GM18951 (cell line): Measurements from ENCODE around the gene TMEM181.

Experiments
- POLR2A ChIP-seq: IDR thresholded peaks from 4 replicates; pipeline ENCODE4 v1.6.1; 2011; ENCODE audit warnings: mild to moderate bottlenecking; ENCODE audit not compliant: insufficient read length, insufficient read depth; ENCODE audit errors: extremely low read depth
- in situ Hi-C: fragments of 300-500 bp; cut with MboI; formaldehyde crosslinking; loops from one replicate; pipeline ENCODE4 v1.12.0; 2022; ENCODE audit warnings: low sequenced_read_pairs, mixed read lengths, inconsistent platforms; ENCODE audit not compliant: unreplicated experiment

Gene TMEM181

DNA sequence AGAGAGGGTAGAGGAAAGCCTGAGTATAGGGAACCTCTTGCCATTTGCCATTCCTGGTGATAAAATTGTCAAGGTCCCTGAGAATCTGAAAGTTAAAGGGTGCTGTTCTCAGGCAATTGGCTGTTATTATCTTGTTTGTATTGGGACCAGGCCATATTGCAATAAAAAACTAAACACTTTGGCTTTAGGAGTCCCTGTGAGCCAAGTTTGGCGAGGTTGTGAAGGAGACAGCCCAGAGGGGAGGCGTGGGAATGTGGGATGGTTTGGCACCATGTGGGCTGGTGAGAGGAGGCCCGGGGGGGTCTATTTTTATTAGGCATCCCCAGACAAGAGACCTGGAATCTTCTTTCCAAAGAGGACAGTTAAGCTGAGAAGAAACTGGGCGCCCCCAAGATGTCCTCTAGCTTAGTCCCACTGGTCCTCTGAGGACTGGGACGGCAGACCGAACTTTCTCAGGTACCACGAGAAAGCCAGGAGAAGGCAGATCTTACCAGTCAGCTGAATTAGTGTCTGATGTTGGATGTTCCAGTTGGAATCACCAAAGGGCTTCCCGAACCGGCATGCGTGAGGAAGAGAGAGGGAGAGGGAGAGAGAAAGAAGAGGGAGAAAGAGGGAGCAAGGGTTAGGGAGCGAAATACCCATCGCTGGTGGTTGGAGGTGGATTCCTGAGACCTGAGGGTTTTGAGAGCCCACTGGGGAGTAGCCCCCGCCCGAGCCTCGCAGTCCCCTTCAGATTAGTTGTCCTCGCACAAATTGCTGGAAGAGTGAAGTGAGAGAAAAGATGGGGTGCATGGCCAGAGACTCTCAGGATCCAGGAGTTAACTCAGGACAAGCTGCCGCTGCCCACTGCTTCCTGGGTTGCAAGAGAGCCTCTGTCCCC, 60.3 kb downstream of the TMEM181 start:
- TF ChIP-seq POLR2A, result no peak
- in situ Hi-C loops, result no loop called here

DNA sequence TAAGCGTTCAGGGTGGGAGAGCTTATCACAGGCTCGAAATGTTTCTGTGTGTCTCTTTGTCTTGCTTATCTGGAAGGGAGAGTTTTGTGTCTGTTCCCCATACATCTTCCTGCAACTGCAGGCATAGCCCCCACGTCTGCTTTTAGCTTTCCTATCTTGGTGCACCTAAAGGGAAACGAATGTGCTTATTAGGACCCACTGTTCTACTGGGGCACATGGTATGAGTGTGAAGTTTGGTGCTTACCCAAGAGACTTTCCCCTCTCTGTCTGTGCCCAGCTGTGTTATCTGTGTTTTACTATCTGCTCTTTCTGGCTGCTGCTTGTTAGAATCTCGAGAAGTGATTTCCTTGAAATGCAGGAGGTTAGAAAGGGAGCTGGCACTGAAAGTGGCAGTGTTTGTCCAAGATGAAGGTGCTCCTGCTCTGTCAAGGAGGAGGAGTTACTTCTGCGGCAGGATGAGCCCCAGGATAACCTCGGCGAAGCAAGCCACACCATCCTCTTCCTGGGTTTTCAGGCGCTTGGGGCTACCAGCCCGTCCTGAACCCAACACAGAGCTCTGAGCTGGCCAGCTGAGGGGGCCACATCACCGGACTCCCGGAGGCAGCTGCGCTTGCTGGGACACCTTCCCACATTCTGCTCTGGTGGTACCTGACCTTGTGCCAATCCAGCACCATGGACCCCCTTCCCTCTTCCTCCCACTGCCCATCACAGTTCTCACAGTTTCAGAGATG, 61.2 kb downstream of the TMEM181 start:
- in situ Hi-C loops, result no loop called here
- TF ChIP-seq POLR2A, result no peak

DNA sequence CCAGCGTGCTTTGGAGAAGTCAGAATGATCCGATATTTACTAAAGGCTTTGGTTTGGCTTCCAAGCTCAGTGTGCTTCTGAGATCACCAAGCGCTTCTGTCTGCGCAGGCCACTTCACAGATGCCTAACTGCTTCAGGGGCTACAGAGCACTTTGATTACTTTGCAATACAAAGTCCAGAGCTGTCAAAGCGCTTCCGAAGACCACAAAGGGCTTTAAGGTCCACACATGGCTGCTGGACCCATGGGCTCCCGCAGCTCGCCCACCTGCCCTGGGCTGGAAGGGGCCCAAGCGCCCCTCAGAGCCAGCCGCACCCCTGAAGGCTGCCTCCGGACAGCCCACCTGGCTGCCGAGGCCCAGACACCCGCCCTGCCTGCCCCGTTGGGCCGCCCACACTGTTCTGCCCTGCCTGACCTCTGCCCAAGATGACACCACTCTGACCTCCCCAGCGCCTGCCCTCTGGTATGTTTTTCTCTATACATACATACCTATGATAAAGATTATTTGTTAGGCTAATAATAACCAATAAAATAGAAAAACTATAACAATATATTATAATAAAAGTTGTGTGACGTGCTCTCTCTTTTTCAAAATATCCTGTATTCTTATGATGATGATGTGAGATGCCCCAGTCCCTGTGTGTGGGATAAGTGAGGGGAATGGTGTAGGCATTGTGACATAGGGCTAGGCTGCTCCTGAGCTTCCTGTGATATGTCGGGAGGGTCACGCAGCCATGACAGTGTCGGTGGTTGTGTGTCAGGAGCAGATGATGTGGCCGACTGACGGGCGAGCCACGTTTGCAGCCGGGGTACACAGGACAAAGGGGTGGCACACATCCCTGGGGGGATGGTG, 62.0 kb downstream of the TMEM181 start:
- no peak for TF ChIP-seq POLR2A
- in situ Hi-C loops, result no loop called here

DNA sequence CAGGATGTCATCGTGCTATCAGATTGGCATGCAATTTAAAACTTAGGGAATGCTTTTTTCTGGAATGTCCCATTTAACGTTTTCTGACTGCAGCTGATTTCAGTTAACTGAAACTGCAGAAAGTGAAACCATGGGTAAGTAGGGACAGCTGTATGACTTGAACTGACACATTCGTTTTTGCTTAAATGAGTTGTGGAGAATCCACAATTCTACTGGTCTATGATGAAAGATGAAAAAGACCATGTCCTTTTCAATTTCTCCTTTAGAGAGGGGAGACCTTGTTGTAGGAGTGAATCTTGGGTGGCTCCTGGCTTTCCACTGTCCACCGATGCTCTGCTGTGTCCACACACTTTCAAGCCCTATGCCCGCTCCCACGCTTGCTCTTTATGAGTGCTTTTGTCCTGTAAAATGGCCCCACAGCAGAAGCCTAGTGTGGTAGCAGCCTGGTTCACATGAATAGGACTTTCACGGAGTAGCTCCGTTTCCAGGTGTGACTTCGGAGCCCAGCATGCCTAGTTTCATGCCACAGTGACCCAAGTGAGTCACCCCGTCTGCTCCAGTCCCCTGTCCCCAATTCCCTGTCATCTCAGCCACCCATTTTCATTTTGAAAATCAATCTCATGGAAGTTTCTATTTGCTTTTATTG, 62.8 kb downstream of the TMEM181 start:
- TF ChIP-seq POLR2A, result no peak
- in situ Hi-C loops, result no loop called here

DNA sequence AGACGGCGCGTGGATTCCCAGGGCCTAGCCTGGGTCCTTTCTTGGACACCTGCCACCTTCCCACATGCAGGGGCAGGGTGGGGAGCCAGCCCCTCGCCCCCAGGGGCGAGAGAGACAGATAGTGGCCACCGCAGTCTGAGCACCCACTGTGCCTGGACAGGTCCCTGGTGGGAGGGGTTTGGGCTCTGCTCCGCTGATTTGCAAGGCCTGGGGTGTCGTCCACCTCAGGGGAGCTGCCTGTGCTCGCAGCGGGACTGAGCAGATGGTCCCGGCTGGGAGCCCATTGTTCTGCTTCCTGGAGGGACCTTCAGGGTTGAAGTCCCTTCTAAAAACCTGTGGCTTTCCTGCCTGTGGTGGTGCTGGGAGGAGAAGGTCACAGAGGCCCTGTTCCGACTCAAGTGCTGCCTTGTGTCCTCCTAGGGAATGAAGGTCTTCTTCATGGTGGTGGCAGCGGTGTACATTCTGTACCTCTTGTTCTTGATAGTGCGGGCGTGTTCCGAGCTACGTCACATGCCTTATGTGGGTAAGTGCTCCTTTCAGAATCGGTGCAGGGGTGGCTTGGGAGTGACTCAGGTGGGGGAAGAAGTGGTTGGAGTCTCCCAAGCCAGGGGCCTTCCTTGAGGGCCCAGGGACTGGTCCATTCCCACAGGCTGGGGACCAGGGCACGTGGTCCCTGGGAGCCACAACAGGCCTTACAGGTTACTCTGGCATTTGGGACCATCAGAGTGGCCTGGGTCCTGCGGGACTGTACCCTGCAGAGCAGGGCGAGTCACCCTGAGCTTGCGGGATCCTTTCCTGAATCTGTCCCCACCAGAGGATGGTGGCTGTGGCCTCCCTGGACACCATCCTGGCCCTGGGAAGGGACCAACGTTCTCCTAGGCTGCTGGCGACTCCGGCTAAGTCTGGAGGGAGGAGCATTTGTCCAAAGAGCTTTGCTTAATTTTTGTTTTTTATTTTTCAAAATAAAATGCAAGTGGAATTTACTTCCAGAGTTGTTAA, 65.1 kb downstream of the TMEM181 start:
- no peak for TF ChIP-seq POLR2A
- in situ Hi-C loops, result no loop called here

DNA sequence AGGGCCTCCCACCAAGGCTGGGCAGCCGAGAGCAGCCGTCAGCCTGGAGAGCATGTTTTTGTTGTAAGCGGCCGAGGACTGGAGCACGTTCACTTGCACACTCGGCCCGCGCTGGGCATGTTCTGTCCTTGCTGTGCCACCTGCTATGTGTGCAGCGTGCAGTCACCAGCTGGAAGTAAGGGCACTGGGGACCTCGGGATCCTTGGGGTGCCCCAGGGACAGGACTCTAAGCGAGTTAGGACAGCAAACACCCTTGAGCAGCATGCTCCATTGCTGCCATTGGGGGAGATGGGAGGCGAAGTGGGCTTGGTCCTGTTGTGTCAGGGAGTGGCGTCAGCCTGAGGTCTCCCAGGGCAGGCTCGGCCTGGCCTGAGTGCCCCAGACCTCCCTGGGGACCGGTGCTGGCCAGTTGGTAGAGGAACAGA, 66.0 kb downstream of the TMEM181 start:
- in situ Hi-C loops, result no loop called here
- TF ChIP-seq POLR2A, result no peak

DNA sequence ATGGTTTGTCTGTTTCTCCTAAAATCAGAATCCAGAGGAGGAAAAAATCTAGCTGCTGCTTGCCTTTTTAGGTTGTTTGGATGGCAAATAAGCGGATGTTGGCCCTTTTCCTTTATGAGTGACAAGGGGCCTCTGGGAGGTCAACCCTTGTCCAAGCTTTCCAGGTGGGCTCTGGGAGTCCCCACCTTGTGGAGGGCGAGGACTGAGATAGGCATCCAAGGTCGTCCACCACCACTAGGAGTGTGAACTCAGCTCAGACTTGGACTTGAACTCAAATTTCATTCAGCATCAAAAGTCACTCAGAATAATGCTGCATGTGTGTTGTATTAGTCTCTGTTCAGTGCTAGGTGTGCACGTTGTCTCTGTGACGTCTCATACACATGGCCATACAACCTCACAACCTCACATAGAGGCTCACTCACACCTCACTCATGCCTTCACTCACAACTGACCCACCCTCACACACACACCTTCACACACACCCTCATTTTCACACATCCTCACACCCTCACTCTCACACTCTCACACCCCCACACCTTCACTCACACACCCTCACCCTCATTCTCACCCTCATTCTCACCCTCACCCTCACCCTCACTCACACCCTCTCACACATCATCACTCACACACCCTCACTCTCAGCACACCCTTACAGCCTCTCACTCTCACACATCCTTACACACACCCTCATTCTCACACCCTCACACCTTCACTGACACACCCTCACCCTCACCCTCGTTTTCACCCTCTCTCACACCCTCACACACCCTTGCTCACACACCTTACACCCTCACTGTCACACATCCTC, 66.7 kb downstream of the TMEM181 start:
- in situ Hi-C loops, result no loop called here

DNA sequence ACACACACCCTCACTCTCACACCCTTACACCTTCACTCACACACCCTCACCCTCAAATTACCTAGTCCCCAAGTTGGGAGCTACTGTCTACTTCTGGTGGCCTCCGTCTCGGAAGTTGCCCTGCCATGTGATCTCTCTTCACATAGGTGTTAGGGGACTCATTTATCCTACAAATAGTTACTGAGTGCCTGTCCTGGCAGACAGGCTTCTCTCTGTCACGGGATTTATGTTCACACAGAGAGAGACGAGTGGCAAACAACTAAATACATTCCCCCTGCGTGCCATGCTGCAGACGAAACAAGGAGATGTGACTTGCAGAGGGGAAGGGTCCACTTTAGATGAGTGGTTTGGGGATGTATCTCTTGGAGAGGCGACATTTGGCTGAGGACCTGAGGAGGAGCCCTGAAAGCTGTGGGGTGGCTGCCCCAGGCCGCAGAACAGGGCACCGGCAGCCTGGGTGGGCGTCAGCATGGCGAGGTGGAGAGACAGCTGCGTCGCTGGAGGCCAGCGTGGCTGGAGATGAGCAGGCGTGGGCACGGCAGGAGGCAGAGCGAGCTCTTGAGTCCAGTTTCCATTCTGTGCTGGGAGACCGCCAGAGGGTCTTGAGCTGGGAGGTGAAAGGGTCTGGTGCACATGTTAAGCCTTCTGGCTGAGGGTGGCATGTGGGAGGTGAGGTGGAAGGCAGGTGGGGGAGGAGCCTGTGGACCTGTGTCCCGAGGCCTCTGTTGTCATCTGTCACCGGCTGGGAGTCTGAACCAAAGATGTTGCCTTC, 67.5 kb downstream of the TMEM181 start:
- TF ChIP-seq POLR2A, result no peak
- in situ Hi-C loops, result no loop called here

More for the DNA sequence above, 66.7 kb downstream of the TMEM181 start:
- no peak for TF ChIP-seq POLR2A

DNA sequence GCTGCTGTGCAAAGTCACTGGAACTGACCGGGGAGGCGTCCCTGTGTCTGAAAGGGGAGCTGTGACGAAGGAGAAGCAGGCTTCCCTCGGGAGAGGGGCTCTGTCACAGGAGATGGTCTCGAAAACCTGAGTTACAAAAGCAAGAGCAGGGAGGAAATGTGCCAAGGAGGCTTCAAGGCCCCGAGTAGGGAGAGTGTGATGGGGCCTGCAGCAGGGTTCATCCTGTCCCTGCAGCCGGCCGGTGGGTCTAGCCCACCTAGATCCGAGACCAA, 68.0 kb downstream of the TMEM181 start:
- in situ Hi-C loops, result no loop called here
- no peak for TF ChIP-seq POLR2A

DNA sequence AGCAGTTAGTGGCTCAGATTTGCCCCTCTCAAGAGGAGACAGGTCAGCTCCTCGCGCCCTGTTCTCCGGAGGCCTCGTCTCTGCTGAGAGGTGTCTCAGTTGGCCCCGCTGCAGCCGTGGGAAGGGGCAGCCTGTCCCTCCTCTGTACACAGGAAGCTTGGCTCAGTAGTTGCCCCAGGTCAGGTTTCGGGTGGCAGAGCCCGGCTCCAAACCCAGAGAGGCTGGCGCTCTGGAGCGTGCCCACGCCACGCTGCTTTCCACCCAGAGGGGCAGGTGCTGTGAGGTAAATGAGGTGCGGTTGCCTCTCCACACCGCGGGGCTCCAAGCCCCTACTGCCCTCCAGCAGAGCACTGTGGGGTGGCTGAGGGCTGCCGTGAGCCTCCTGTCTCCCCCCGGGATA, 68.7 kb downstream of the TMEM181 start:
- in situ Hi-C loops, result no loop called here
- TF ChIP-seq POLR2A, result no peak

DNA sequence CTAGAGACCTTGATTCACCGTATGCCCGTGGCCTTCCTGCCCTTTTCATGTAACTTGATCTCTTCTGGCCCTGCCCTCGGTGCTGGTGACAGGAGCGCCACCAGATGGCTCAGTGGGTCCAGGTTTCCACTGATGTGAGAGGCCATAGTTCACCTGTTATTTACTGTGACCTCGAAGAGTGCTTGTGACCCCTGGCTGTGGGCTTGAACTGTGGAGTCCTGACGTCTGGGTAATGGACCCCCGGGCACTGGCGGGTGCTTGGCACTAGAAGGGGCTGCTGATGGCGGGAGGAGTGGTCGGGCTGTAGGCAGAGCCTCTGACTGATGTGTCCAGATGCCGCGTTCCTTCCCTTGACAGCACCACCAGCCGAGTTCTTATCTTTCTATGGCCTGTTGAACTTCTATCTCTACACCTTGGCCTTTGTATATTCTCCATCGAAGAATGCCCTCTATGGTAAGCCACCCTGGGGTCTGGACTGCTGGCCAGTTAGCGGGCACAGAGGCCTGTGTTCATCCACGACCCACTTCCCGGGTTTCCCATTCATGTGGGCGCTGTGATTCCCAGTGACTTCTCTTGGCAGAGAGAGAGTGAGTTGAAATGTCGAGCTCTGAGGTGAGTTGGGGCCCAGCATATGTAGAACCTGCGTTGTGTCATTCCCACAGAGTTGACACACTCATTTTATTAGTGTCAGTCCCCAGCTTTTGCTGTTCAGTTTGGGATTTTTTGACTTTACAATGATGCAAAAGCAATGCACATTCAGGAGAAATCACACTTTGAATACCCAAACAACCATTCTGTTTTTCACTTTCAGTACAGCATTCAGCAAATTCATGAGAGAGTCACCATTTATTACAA, 69.7 kb downstream of the TMEM181 start:
- in situ Hi-C loops, result no loop called here
- TF ChIP-seq POLR2A, result no peak
